Muscle of leg (tissue), 11 donors: ENCODE measurements around the gene CLNK. TPM values are rescaled to one million over a fixed set of nuclear protein-coding genes. Genes with fewer than 3 reads are reported as not detected.
A peak's percentile ranks its signal among the peaks of the same experiment; 100 is the strongest.

Experiments used
- DNase-seq: peaks from one replicate; pipeline ENCODE4 v3.0.0; 2013
- H3K27ac ChIP-seq: one replicate; pipeline ENCODE4 v1.5.1; 2013; ENCODE audit warnings: mild to moderate bottlenecking, low read length, control low read depth
- H3K27me3 ChIP-seq: one replicate; pipeline ENCODE4 v1.6.1; 2013; ENCODE audit warnings: low read length; ENCODE audit not compliant: control insufficient read depth, insufficient read depth
- H3K36me3 ChIP-seq: one replicate; pipeline ENCODE4 v1.6.1; 2013; ENCODE audit warnings: low read length; ENCODE audit not compliant: control insufficient read depth, insufficient read depth
- H3K4me1 ChIP-seq: one replicate; pipeline ENCODE4 v1.6.1; 2013; ENCODE audit warnings: low read length; ENCODE audit not compliant: control insufficient read depth, insufficient read depth
- H3K4me3 ChIP-seq: one replicate; pipeline ENCODE4 v1.5.1; 2013; ENCODE audit warnings: low read length, control low read depth
- H3K9me3 ChIP-seq: replicated peaks from 2 replicates; pipeline ENCODE4 v1.6.1; 2013; ENCODE audit warnings: low read depth, low read length; ENCODE audit not compliant: control insufficient read depth
- WGBS: methylation state at CpG from one replicate; pipeline ENCODE4 v1.1.5; 2013; ENCODE audit warnings: missing lambda C conversion rate; ENCODE audit not compliant: insufficient coverage; 5-methylcytosine and 5-hydroxymethylcytosine counted together
- polyA plus RNA-seq, 8 donors: library from polyadenylated mRNA; unstranded; fragments of 120-200 nt; gene quantifications; one replicate each; pipeline versions ENCODE4 v1.2.1 to v1.2.3, GENCODE V29; 2013; ENCODE audit warnings: inconsistent platforms in 1 of 8, low replicate concordance in 1 of 8; ENCODE audit not compliant: insufficient read length in 8 of 8, insufficient read depth in 1 of 8
- total RNA-seq: library from RNA; stranded (reverse); fragments of 120-200 nt; gene quantifications from one replicate; pipeline ENCODE4 v1.2.4, GENCODE V29; 2013

CLNK gene
- total and polyA plus RNA-seq, 9 donors = 0.04 to 0.32 (median 0.21) TPM; not detected in 1

GRCh38 chr4:10643600-10644425, 40.8 kb downstream of the CLNK start:
- H3K9me3 ChIP-seq = no peaks in the 10 kb centered on the region
- no peak for DNase-seq
- H3K27ac ChIP-seq = no peak overlapping the region
- no peaks in the 10 kb centered on the region for H3K27me3 ChIP-seq
- 38% methylated on average over 2 of the region's 5 CpGs for WGBS
- no peaks in the 10 kb centered on the region for H3K36me3 ChIP-seq
- no peak overlapping the region for H3K4me3 ChIP-seq
- peaks cover 2% of the 10 kb centered on the region for H3K4me1 ChIP-seq

GRCh38 chr4:10640561-10641201, 43.9 kb downstream of the CLNK start:
- peak; percentile 75 for DNase-seq
- Histone ChIP-seq H3K9me3 (no peaks in the 10 kb centered on the region), H3K4me1 (peaks cover 2% of the 10 kb centered on the region), H3K27ac (no peak overlapping the region), H3K27me3 (no peaks in the 10 kb centered on the region), H3K4me3 (no peak overlapping the region), H3K36me3 (no peaks in the 10 kb centered on the region)
- WGBS = 10% methylated on average over 2 of the region's 5 CpGs

- H3K27me3 ChIP-seq = no peaks in the 10 kb centered on the region
- no peak for DNase-seq
- WGBS = no CpG with 5 or more reads among the region's 2 CpGs
- no peak overlapping the region for H3K4me3 ChIP-seq
- H3K36me3 ChIP-seq = no peaks in the 10 kb centered on the region
- no peaks in the 10 kb centered on the region for H3K9me3 ChIP-seq
- H3K27ac ChIP-seq = no peak overlapping the region
- peaks cover 2% of the 10 kb centered on the region for H3K4me1 ChIP-seq
Measured at GRCh38 chr4:10639664-10640063, 44.9 kb downstream of the CLNK start.

GRCh38 chr4:10639100-10639499, 45.5 kb downstream of the CLNK start:
- Histone ChIP-seq H3K27ac (no peak overlapping the region), H3K9me3 (no peaks in the 10 kb centered on the region), H3K27me3 (no peaks in the 10 kb centered on the region), H3K36me3 (no peaks in the 10 kb centered on the region), H3K4me3 (no peak overlapping the region), H3K4me1 (peaks cover 2% of the 10 kb centered on the region)
- no peak for DNase-seq
- 85% methylated on average over 1 of the region's 1 CpG for WGBS

- no peak overlapping the region for H3K27ac ChIP-seq
- H3K4me1 ChIP-seq = no peaks in the 10 kb centered on the region
- H3K27me3 ChIP-seq = no peaks in the 10 kb centered on the region
- peak; percentile 32 for DNase-seq
- H3K9me3 ChIP-seq = no peaks in the 10 kb centered on the region
- no peaks in the 10 kb centered on the region for H3K36me3 ChIP-seq
- WGBS = 52% methylated on average over 3 of the region's 6 CpGs
- H3K4me3 ChIP-seq = no peak overlapping the region
Measured at GRCh38 chr4:10635091-10635490, 49.5 kb downstream of the CLNK start.

GRCh38 chr4:10629394-10629793, 55.2 kb downstream of the CLNK start:
- H3K4me1 ChIP-seq = no peaks in the 10 kb centered on the region
- H3K36me3 ChIP-seq = no peaks in the 10 kb centered on the region
- DNase-seq = no peak
- no peaks in the 10 kb centered on the region for H3K9me3 ChIP-seq
- WGBS = 84% methylated on average over 4 of the region's 4 CpGs
- H3K27me3 ChIP-seq = peaks cover 2% of the 10 kb centered on the region
- H3K4me3 ChIP-seq = no peak overlapping the region
- no peak overlapping the region for H3K27ac ChIP-seq

- Histone ChIP-seq H3K4me3 (no peak overlapping the region), H3K9me3 (no peaks in the 10 kb centered on the region), H3K36me3 (no peaks in the 10 kb centered on the region), H3K27me3 (peaks cover 2% of the 10 kb centered on the region), H3K4me1 (no peaks in the 10 kb centered on the region), H3K27ac (no peak overlapping the region)
- 32% methylated on average over 5 of the region's 5 CpGs for whole genome bisulfite sequencing
- DNase-seq = peak; percentile 21
Measured at GRCh38 chr4:10625131-10625530, 59.4 kb downstream of the CLNK start.

- no peak for DNase-seq
- no peak overlapping the region for H3K27ac ChIP-seq
- no peak overlapping the region for H3K4me3 ChIP-seq
- peaks cover 2% of the 10 kb centered on the region for H3K27me3 ChIP-seq
- 83% methylated on average over 1 of the region's 6 CpGs for WGBS
- H3K9me3 ChIP-seq = no peaks in the 10 kb centered on the region
- H3K4me1 ChIP-seq = no peaks in the 10 kb centered on the region
- no peaks in the 10 kb centered on the region for H3K36me3 ChIP-seq
Measured at GRCh38 chr4:10623862-10624261, 60.7 kb downstream of the CLNK start.

- Histone ChIP-seq H3K36me3 (no peaks in the 10 kb centered on the region), H3K27me3 (peaks cover 2% of the 10 kb centered on the region), H3K4me1 (no peaks in the 10 kb centered on the region), H3K27ac (no peak overlapping the region), H3K9me3 (no peaks in the 10 kb centered on the region), H3K4me3 (no peak overlapping the region)
- WGBS = 0% methylated on average over 1 of the region's 4 CpGs
- no peak for DNase-seq
Measured at GRCh38 chr4:10623241-10623640, 61.3 kb downstream of the CLNK start.

- Histone ChIP-seq H3K27me3 (peaks cover 2% of the 10 kb centered on the region), H3K4me1 (no peaks in the 10 kb centered on the region), H3K9me3 (no peaks in the 10 kb centered on the region), H3K36me3 (no peaks in the 10 kb centered on the region), H3K4me3 (no peak overlapping the region), H3K27ac (no peak overlapping the region)
- WGBS = no CpG with 5 or more reads among the region's 2 CpGs
- no peak for DNase-seq
Measured at GRCh38 chr4:10622728-10623127, 61.8 kb downstream of the CLNK start.
